Progenitor cell of endocrine pancreas (in vitro differentiated cells): ENCODE measurements around the gene ZNF106. TPM values are rescaled to one million over a fixed set of nuclear protein-coding genes. Genes with fewer than 3 reads are reported as not detected.

Experiments used
- DNase-seq: peaks from one replicate; pipeline ENCODE4 v3.0.0; 2021; ENCODE audit warnings: low spot score; ENCODE audit not compliant: unreplicated experiment
- H3K27ac Mint-ChIP-seq: 2 replicates; pipeline ENCODE4 v1.8.0; 2021; ENCODE audit warnings: mild to moderate bottlenecking, moderate library complexity, mixed read lengths
- H3K27me3 Mint-ChIP-seq: 2 replicates; pipeline ENCODE4 v1.8.0; 2021; ENCODE audit warnings: mixed read lengths
- H3K36me3 Mint-ChIP-seq: 2 replicates; pipeline ENCODE4 v1.8.0; 2022; ENCODE audit warnings: mixed read lengths; ENCODE audit not compliant: insufficient read depth
- H3K4me1 Mint-ChIP-seq: 2 replicates; pipeline ENCODE4 v1.8.0; 2021; ENCODE audit warnings: low read depth, mixed read lengths
- H3K4me3 Mint-ChIP-seq: 2 replicates; pipeline ENCODE4 v1.8.0; 2021; ENCODE audit warnings: low read depth, mild to moderate bottlenecking, moderate library complexity, mixed read lengths
- H3K9me3 Mint-ChIP-seq: 2 replicates; pipeline ENCODE4 v1.8.0; 2021; ENCODE audit warnings: low read depth, mixed read lengths
- CTCF ChIP-seq: fragments of 200-600 bp; sonication (generic); IDR thresholded peaks from one replicate; pipeline ENCODE4 v1.5.0; 2021; ENCODE audit warnings: antibody characterized with exemption, mild to moderate bottlenecking; ENCODE audit not compliant: unreplicated experiment
- total RNA-seq: library from RNA; stranded (reverse); gene quantifications from 2 replicates; pipeline ENCODE4 v1.2.1, GENCODE V29; 2021

ZNF106 gene
- total RNA-seq, 1 donor from 2014 or later: 52.4 TPM

DNA sequence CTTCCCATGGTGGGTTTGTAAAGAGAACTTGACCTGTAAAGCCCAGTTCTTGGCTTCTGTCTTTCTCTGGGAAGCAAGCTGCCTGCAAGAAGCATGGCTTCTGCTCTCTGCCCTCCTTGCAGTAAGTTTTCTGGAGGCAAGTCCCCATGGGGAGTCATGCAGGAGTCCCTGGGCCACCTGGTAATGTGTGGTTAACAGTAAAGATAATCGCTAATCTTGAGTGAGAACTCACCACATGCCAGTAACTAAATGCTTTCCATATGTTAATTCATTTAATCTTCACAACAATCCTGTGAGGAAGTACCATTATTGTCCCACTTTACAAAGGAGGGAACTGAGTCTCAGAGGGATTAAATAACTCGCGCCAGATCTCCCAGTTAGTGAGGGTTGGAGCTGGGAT, 127.5 kb downstream of the ZNF106 start:
- Mint-ChIP-seq H3K27ac (no peak overlapping the region), H3K4me1 (no peaks in the 10 kb centered on the region), H3K27me3 (peaks cover 5% of the 10 kb centered on the region), H3K36me3 (no peaks in the 10 kb centered on the region), H3K9me3 (no peaks in the 10 kb centered on the region), H3K4me3 (no peak overlapping the region)
- no peak for DNase-seq
- no peak for TF ChIP-seq CTCF

Other genes with a start within 250 kb of the ZNF106 start
- 19.5 and 20.6 TPM in 2 replicates for gene GANC, start 217.9 kb downstream of the ZNF106 start, total RNA-seq
- 44.2 and 48.5 TPM in 2 replicates for gene TMEM87A, start 217.7 kb downstream of the ZNF106 start, total RNA-seq
- gene CAPN3, start 131.6 kb downstream of the ZNF106 start, total RNA-seq: 2.9 and 3.7 TPM in 2 replicates
- gene SNAP23, start 4.5 kb upstream of the ZNF106 start, total RNA-seq: 57.4 and 67.4 TPM in 2 replicates
- gene LRRC57, start 57.7 kb upstream of the ZNF106 start, total RNA-seq: 27.0 and 27.6 TPM in 2 replicates
- 22.0 and 24.2 TPM in 2 replicates for gene HAUS2, start 57.7 kb upstream of the ZNF106 start, total RNA-seq
- gene STARD9, start 84.5 kb upstream of the ZNF106 start, total RNA-seq: 1.8 and 2.5 TPM in 2 replicates
- gene CDAN1, start 246.0 kb upstream of the ZNF106 start, total RNA-seq: 36.4 and 46.1 TPM in 2 replicates